HepG2 (cell line): ENCODE data around the gene ZNF48. TPM values are rescaled to one million over a fixed set of nuclear protein-coding genes. Genes with fewer than 3 reads are reported as not detected.

Source experiments
- ERF ChIP-seq: IDR thresholded peaks from 2 replicates; pipeline ENCODE4 v1.6.1; 2018; ENCODE audit warnings: missing biosample characterization, missing genetic modification reagents
- ESRRA ChIP-seq: sonication (generic); formaldehyde crosslinking; IDR thresholded peaks from 2 replicates; pipeline ENCODE4 v1.5.1; 2020; ENCODE audit warnings: mild to moderate bottlenecking, low read depth, missing genetic modification reagents
- FLYWCH1 ChIP-seq: sonication (generic); formaldehyde crosslinking; IDR thresholded peaks from 2 replicates; pipeline ENCODE4 v1.8.1; 2023; ENCODE audit warnings: mild to moderate bottlenecking, missing genetic modification reagents
- HCFC1 ChIP-seq: fragments of 150-350 bp; IDR thresholded peaks from 2 replicates; pipeline ENCODE4 v1.6.1; 2014; ENCODE audit warnings: low read depth, low read length
- POGZ ChIP-seq: sonication (generic); formaldehyde crosslinking; IDR thresholded peaks from 2 replicates; pipeline ENCODE4 v1.4.0; 2020; ENCODE audit warnings: mild to moderate bottlenecking, missing genetic modification reagents
- RBFOX2 ChIP-seq: fragments of 200-400 bp; formaldehyde crosslinking; IDR thresholded peaks from 2 replicates; pipeline ENCODE4 v1.6.1; 2017; ENCODE audit warnings: low read depth, mild to moderate bottlenecking, low read length
- ZFP90 ChIP-seq: sonication (generic); formaldehyde crosslinking; IDR thresholded peaks from 2 replicates; pipeline ENCODE4 v1.8.0; 2022; ENCODE audit warnings: missing genetic modification reagents, mild to moderate bottlenecking, inconsistent platforms, borderline replicate concordance
- ZNF672 ChIP-seq: sonication (generic); formaldehyde crosslinking; IDR thresholded peaks from 2 replicates; pipeline ENCODE4 v1.8.1; 2022; ENCODE audit warnings: missing genetic modification reagents
- ZNF7 ChIP-seq: IDR thresholded peaks from 2 replicates; pipeline ENCODE4 v1.6.1; 2016; ENCODE audit warnings: missing biosample characterization, missing genetic modification reagents
- polyA plus RNA-seq, 8 experiments: library from polyadenylated mRNA; depleted of rRNA in 3 of 8; stranded (reverse) in 7 of 8; unstranded in 1 of 8; fragments of >200 nt; fragmentation: Illumina TruSeq in 4 of 8; extraction: Trizol in 4 of 8; gene quantifications; 2 replicates each; pipeline versions ENCODE4 v1.2.1 to v1.2.3, GENCODE V29; 2011 to 2016; ENCODE audit warnings: low read depth in 4 of 8, missing spikeins in 1 of 8, mixed read lengths in 1 of 8; ENCODE audit not compliant: insufficient read depth in 1 of 8
- total RNA-seq, 5 experiments: library from RNA; depleted of rRNA; stranded (reverse); fragments of >200 nt; fragmentation: Illumina TruSeq; extraction: Trizol; gene quantifications; 2 replicates each; pipeline ENCODE4 v1.2.3, GENCODE V29; 2016; ENCODE audit warnings: low read depth in 1 of 5
- TF ChIP-seq, protein P1 (sequence below): sonication (generic); formaldehyde crosslinking; IDR thresholded peaks from 2 replicates; pipeline ENCODE4 v1.5.1; 2020; ENCODE audit warnings: mild to moderate bottlenecking, missing genetic modification reagents
- TF ChIP-seq, protein P2 (sequence below): sonication (generic); formaldehyde crosslinking; IDR thresholded peaks from 2 replicates; pipeline ENCODE4 v1.4.0; 2020; ENCODE audit warnings: mild to moderate bottlenecking, missing genetic modification reagents, borderline replicate concordance
- TF ChIP-seq, protein P3 (sequence below): sonication (generic); formaldehyde crosslinking; conservative IDR thresholded peaks from 2 replicates; pipeline ENCODE4 v1.8.0; 2022; ENCODE audit warnings: missing genetic modification reagents
- TF ChIP-seq, protein P4 (sequence below): sonication (generic); formaldehyde crosslinking; IDR thresholded peaks from 2 replicates; pipeline ENCODE4 v1.8.1; 2022; ENCODE audit warnings: low read depth, mild to moderate bottlenecking, missing genetic modification reagents
- TF ChIP-seq, protein P5 (sequence below): sonication (generic); formaldehyde crosslinking; IDR thresholded peaks from 2 replicates; pipeline ENCODE4 v1.8.1; 2023; ENCODE audit warnings: mild to moderate bottlenecking, missing genetic modification reagents
- TF ChIP-seq, protein P6 (sequence below): sonication (generic); formaldehyde crosslinking; IDR thresholded peaks from 2 replicates; pipeline ENCODE4 v1.4.0; 2020; ENCODE audit warnings: missing genetic modification reagents

The ZNF48 gene
- total and polyA plus RNA-seq, 2 of the 13 experiments (the other 11 are each of a cell fraction or from before 2014, with no cell fraction given), result 9.9 to 12.3 TPM

DNA sequence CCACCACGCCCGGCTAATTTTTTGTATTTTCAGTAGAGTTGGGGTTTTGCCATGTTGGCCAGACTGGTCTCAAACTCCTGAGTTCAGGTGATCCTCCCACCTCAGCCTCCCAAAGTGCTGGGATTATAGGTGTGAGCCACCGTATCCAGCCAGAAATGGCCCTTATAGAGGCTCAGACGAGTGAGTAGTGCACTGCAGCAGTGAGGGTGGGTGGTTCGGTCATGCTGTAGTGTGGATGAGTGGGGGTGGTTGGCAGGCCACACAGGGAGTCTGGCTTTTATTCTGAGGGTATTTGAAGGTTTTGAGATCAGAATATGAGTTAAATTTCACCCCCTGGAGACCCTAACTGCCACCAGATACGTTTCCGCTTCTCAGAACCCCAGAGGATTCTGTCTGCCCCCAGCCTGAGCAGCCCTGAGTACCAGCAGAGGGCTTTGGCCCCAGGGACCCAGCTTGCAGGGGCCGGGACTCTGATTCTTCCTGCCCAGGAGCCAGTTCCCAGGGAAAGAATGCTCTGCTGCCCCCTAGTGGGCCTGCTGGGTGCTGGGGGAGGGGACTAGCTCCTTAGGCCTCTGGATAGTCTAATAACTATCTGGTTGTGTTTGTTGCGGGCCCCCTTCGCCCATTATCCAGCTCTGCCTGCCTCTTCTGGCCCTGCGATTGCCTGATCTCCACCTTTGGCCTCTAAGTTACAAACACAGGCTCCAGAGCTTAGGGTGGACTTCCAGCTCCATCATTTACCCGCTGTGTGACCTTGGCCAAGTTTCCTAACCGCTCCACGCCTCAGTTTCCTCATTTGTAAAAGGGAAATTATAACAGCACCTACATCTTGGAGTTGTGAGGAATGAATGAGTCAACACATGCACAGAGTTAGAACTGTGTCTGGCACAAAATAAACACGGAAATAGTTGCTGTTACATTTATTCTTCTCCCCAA lies 14.2 kb downstream of the ZNF48 start (continued):
- TF ChIP-seq ZNF672 (CRISPR knock-in tag), result no peak
- TF ChIP-seq ESRRA (CRISPR knock-in tag), result no peak
- TF ChIP-seq, protein P1, sequence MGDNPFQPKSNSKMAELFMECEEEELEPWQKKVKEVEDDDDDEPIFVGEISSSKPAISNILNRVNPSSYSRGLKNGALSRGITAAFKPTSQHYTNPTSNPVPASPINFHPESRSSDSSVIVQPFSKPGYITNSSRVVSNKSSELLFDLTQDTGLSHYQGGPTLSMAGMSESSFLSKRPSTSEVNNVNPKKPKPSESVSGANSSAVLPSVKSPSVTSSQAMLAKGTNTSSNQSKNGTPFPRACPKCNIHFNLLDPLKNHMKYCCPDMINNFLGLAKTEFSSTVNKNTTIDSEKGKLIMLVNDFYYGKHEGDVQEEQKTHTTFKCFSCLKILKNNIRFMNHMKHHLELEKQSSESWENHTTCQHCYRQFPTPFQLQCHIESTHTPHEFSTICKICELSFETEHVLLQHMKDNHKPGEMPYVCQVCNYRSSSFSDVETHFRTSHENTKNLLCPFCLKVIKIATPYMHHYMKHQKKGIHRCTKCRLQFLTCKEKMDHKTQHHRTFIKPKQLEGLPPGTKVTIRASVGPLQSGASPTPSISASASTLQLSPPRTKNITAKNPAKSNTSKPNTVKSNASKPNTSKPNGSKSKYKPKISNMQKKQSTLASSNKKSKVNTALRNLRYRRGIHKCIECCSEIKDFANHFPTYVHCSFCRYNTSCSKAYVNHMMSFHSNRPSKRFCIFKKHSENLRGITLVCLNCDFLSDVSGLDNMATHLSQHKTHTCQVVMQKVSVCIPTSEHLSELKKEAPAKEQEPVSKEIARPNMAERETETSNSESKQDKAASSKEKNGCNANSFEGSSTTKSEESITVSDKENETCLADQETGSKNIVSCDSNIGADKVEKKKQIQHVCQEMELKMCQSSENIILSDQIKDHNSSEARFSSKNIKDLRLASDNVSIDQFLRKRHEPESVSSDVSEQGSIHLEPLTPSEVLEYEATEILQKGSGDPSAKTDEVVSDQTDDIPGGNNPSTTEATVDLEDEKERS (CRISPR knock-in tag), result no peak
- TF ChIP-seq, protein P2, sequence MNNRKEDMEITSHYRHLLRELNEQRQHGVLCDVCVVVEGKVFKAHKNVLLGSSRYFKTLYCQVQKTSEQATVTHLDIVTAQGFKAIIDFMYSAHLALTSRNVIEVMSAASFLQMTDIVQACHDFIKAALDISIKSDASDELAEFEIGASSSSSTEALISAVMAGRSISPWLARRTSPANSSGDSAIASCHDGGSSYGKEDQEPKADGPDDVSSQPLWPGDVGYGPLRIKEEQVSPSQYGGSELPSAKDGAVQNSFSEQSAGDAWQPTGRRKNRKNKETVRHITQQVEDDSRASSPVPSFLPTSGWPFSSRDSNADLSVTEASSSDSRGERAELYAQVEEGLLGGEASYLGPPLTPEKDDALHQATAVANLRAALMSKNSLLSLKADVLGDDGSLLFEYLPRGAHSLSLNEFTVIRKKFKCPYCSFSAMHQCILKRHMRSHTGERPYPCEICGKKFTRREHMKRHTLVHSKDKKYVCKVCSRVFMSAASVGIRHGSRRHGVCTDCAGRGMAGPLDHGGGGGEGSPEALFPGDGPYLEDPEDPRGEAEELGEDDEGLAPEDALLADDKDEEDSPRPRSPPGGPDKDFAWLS, result no peak
- no peak for TF ChIP-seq FLYWCH1 (CRISPR knock-in tag)
- TF ChIP-seq, protein P3, sequence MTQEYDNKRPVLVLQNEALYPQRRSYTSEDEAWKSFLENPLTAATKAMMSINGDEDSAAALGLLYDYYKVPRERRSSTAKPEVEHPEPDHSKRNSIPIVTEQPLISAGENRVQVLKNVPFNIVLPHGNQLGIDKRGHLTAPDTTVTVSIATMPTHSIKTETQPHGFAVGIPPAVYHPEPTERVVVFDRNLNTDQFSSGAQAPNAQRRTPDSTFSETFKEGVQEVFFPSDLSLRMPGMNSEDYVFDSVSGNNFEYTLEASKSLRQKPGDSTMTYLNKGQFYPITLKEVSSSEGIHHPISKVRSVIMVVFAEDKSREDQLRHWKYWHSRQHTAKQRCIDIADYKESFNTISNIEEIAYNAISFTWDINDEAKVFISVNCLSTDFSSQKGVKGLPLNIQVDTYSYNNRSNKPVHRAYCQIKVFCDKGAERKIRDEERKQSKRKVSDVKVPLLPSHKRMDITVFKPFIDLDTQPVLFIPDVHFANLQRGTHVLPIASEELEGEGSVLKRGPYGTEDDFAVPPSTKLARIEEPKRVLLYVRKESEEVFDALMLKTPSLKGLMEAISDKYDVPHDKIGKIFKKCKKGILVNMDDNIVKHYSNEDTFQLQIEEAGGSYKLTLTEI (CRISPR knock-in tag), result no peak
- TF ChIP-seq, protein P4, sequence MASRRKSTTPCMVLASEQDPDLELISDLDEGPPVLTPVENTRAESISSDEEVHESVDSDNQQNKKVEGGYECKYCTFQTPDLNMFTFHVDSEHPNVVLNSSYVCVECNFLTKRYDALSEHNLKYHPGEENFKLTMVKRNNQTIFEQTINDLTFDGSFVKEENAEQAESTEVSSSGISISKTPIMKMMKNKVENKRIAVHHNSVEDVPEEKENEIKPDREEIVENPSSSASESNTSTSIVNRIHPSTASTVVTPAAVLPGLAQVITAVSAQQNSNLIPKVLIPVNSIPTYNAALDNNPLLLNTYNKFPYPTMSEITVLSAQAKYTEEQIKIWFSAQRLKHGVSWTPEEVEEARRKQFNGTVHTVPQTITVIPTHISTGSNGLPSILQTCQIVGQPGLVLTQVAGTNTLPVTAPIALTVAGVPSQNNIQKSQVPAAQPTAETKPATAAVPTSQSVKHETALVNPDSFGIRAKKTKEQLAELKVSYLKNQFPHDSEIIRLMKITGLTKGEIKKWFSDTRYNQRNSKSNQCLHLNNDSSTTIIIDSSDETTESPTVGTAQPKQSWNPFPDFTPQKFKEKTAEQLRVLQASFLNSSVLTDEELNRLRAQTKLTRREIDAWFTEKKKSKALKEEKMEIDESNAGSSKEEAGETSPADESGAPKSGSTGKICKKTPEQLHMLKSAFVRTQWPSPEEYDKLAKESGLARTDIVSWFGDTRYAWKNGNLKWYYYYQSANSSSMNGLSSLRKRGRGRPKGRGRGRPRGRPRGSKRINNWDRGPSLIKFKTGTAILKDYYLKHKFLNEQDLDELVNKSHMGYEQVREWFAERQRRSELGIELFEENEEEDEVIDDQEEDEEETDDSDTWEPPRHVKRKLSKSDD (CRISPR knock-in tag), result no peak
- TF ChIP-seq, protein P5, sequence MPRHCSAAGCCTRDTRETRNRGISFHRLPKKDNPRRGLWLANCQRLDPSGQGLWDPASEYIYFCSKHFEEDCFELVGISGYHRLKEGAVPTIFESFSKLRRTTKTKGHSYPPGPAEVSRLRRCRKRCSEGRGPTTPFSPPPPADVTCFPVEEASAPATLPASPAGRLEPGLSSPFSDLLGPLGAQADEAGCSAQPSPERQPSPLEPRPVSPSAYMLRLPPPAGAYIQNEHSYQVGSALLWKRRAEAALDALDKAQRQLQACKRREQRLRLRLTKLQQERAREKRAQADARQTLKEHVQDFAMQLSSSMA (CRISPR knock-in tag), result no peak
- TF ChIP-seq ZFP90 (CRISPR knock-in tag), result no peak
- no peak for TF ChIP-seq ZNF7 (CRISPR knock-in tag)
- TF ChIP-seq ERF (CRISPR knock-in tag), result peak; percentile 73
- TF ChIP-seq, protein P6, sequence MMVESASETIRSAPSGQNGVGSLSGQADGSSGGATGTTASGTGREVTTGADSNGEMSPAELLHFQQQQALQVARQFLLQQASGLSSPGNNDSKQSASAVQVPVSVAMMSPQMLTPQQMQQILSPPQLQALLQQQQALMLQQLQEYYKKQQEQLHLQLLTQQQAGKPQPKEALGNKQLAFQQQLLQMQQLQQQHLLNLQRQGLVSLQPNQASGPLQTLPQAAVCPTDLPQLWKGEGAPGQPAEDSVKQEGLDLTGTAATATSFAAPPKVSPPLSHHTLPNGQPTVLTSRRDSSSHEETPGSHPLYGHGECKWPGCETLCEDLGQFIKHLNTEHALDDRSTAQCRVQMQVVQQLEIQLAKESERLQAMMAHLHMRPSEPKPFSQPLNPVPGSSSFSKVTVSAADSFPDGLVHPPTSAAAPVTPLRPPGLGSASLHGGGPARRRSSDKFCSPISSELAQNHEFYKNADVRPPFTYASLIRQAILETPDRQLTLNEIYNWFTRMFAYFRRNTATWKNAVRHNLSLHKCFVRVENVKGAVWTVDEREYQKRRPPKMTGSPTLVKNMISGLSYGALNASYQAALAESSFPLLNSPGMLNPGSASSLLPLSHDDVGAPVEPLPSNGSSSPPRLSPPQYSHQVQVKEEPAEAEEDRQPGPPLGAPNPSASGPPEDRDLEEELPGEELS (CRISPR knock-in tag), result 0 out of 2 replicates have a peak, but pooled peaks have one; percentile 17
- TF ChIP-seq HCFC1, result no peak
- no peak for TF ChIP-seq POGZ (CRISPR knock-in tag)
- 0 out of 2 replicates have a peak, but pooled peaks have one; percentile 15 for TF ChIP-seq RBFOX2
